K562 (cell line): Measurements from ENCODE around the gene ATP6V0D1. TPM values are rescaled to one million over a fixed set of nuclear protein-coding genes. Genes with fewer than 3 reads are reported as not detected.

Experiments used
- ATAC-seq: fragments of 200-7000 bp; cut with Tn5 transposase; 3 replicates; pipeline ENCODE4 v1.9.1; 2020; ENCODE audit warnings: moderate library complexity
- BruUV-seq: library from RNA; stranded (reverse); fragments of 400-500 nt; replicated peaks from 2 replicates; lab custom pipeline; 2021; lab: Mats Ljungman, UMichigan
- CTCF ChIA-PET: fragments of 300-600 bp; formaldehyde crosslinking; extraction: SDS; loops from one replicate; lab custom pipeline; 2021; ENCODE audit warnings: low intra/inter-chr PET ratio; lab: Yijun Ruan, JAX
- POLR2A ChIA-PET: fragments of 300-600, 350-650 bp; sonication (Branson Sonifier 250); formaldehyde crosslinking; extraction: SDS; loops from one replicate; lab custom pipeline; 2021; ENCODE audit warnings: antibody characterized with exemption, inconsistent platforms; lab: Yijun Ruan, JAX
- DNase-seq, 4 experiments: peaks; one replicate each; pipeline versions ENCODE4 v3.0.0 to v3.0.0-alpha.2; 2011 to 2018; ENCODE audit warnings: low spot score in 3 of 4, mixed read lengths in 3 of 4; ENCODE audit errors: extremely low read depth in 1 of 4
- FAIRE-seq: peaks from 2 replicates; lab custom pipeline; 2011; peaks lifted over from hg19 to GRCh38; lab: Jason Lieb, UNC
- H2AFZ ChIP-seq: 2 replicates; pipeline ENCODE4 v1.6.0; 2011; ENCODE audit warnings: low read depth, low read length, control low read depth, inconsistent platforms
- H3K27ac ChIP-seq: fragments of 200-600 bp; 3 replicates; pipeline ENCODE4 v1.8.0; 2011; ENCODE audit warnings: low read depth, mild to moderate bottlenecking, control low read depth, inconsistent platforms, low read length, moderate library complexity, mixed read lengths; ENCODE audit errors: extremely low read depth
- H3K27me3 ChIP-seq, 2 experiments: fragments of 300-600 bp in 1 of 2; 2 replicates in 1 of 2; 3 replicates in 1 of 2; pipeline versions ENCODE4 v1.6.0 to v1.8.0; 2011; ENCODE audit warnings: inconsistent platforms in 2 of 2, low read length in 2 of 2, mild to moderate bottlenecking in 1 of 2, mixed read lengths in 1 of 2, moderate library complexity in 1 of 2; ENCODE audit not compliant: control insufficient read depth in 2 of 2, insufficient read depth in 2 of 2
- H3K36me3 ChIP-seq: fragments of 300-600 bp; 3 replicates; pipeline ENCODE4 v1.8.0; 2011; ENCODE audit warnings: mild to moderate bottlenecking, low read length, inconsistent platforms; ENCODE audit not compliant: control insufficient read depth, insufficient read depth
- H3K4me1 ChIP-seq, 2 experiments: fragments of 200-600 bp in 1 of 2; replicated peaks in 1 of 2; 2 replicates in 1 of 2; 3 replicates in 1 of 2; pipeline versions ENCODE4 v1.5.1 to v1.8.0; 2011; ENCODE audit warnings: inconsistent platforms in 2 of 2, low read length in 2 of 2, mild to moderate bottlenecking in 1 of 2, mixed read lengths in 1 of 2, moderate library complexity in 1 of 2; ENCODE audit not compliant: control insufficient read depth in 2 of 2, insufficient read depth in 2 of 2
- H3K4me2 ChIP-seq: 2 replicates; pipeline ENCODE4 v1.6.1; 2011; ENCODE audit warnings: low read length, control low read depth, inconsistent platforms, mixed read lengths; ENCODE audit not compliant: insufficient read depth
- H3K4me3 ChIP-seq: fragments of 200-600 bp; sonication (generic), shearing (Covaris generic); 2 replicates; pipeline ENCODE4 v1.5.1; 2016; ENCODE audit warnings: control low read depth, inconsistent platforms
- H3K79me2 ChIP-seq: fragments of 200-600 bp; 3 replicates; pipeline ENCODE4 v1.8.0; 2011; ENCODE audit warnings: low read length, inconsistent platforms; ENCODE audit not compliant: control insufficient read depth, insufficient read depth
- H3K9ac ChIP-seq, 2 experiments: 2 replicates each; pipeline versions ENCODE4 v1.6.0 to v1.6.1; 2011; ENCODE audit warnings: low read depth in 2 of 2, low read length in 2 of 2, control low read depth in 1 of 2, inconsistent platforms in 1 of 2, mild to moderate bottlenecking in 1 of 2, mixed read lengths in 1 of 2; ENCODE audit not compliant: insufficient read depth in 1 of 2
- H3K9me1 ChIP-seq: one replicate; pipeline ENCODE4 v1.6.0; 2011; ENCODE audit warnings: inconsistent platforms, mild to moderate bottlenecking, low read length, moderate library complexity; ENCODE audit not compliant: control insufficient read depth, insufficient read depth
- H3K9me3 ChIP-seq: replicated peaks from 2 replicates; pipeline ENCODE4 v1.5.1; 2011; ENCODE audit warnings: low read depth, low read length, inconsistent platforms; ENCODE audit not compliant: control insufficient read depth, insufficient read depth
- H4K20me1 ChIP-seq: replicated peaks from 2 replicates; pipeline ENCODE4 v1.6.1; 2011; ENCODE audit warnings: low read length, inconsistent platforms, mixed read lengths; ENCODE audit not compliant: control insufficient read depth, insufficient read depth
- DACH1 ChIP-seq: fragments of 450-650 bp; IDR thresholded peaks from 2 replicates; pipeline ENCODE4 v1.6.1; 2018; ENCODE audit not compliant: partially characterized antibody
- ELF4 ChIP-seq: fragments of 450-650 bp; formaldehyde crosslinking; IDR thresholded peaks from 2 replicates; pipeline ENCODE4 v1.4.0; 2022; ENCODE audit warnings: missing genetic modification characterization
- FOXJ2 ChIP-seq: fragments of 200-800 bp; sonication (Bioruptor generic); IDR thresholded peaks from 2 replicates; pipeline ENCODE4 v1.6.1; 2016; ENCODE audit warnings: missing genetic modification characterization, missing compliant biosample characterization
- GABPB1 ChIP-seq: sonication (generic); formaldehyde crosslinking; IDR thresholded peaks from 2 replicates; pipeline ENCODE4 v1.8.0; 2022; ENCODE audit warnings: mild to moderate bottlenecking, missing genetic modification reagents
- IRF2 ChIP-seq: sonication (generic); formaldehyde crosslinking; IDR thresholded peaks from 2 replicates; pipeline ENCODE4 v1.8.1; 2022; ENCODE audit warnings: mild to moderate bottlenecking, missing genetic modification reagents
- MAFK ChIP-seq: IDR thresholded peaks from 2 replicates; pipeline ENCODE4 v1.6.1; 2011; ENCODE audit warnings: low read length, improper control_type of control experiment
- MEIS2 ChIP-seq: fragments of 450-650 bp; IDR thresholded peaks from 2 replicates; pipeline ENCODE4 v1.6.1; 2014; ENCODE audit warnings: mild to moderate bottlenecking; ENCODE audit not compliant: partially characterized antibody
- MTA3 ChIP-seq: fragments of 450-650 bp; formaldehyde crosslinking; IDR thresholded peaks from 2 replicates; pipeline ENCODE4 v1.6.1; 2017; ENCODE audit warnings: mild to moderate bottlenecking, borderline replicate concordance
- ZNF699 ChIP-seq: fragments of 250-450 bp; sonication (Bioruptor Pico); IDR thresholded peaks from 2 replicates; pipeline ENCODE4 v1.8.0; 2021; ENCODE audit warnings: mild to moderate bottlenecking, moderate library complexity; ENCODE audit not compliant: insufficient replicate concordance
- WGBS: fragments of 100-300 bp; shearing (Covaris generic); methylation state at CpG from one replicate; pipeline ENCODE4 v1.1.6; 2016; ENCODE audit warnings: low coverage, mixed read lengths; ENCODE audit not compliant: insufficient coverage; ENCODE audit errors: missing lambda C conversion rate; 5-methylcytosine and 5-hydroxymethylcytosine counted together
- in situ Hi-C: fragments of 300-500 bp; cut with MboI; formaldehyde crosslinking; loops from 4 replicates; pipeline ENCODE4 v1.15.0; 2018; ENCODE audit warnings: inconsistent platforms, mixed read lengths
- intact Hi-C: fragments of 100-400 bp; cut with micrococcal nuclease; formaldehyde crosslinking; loops from 2 replicates; pipeline ENCODE4 v1.14.2; 2022
- polyA plus RNA-seq, 8 experiments: library from polyadenylated mRNA; depleted of rRNA in 4 of 8; stranded (reverse) in 5 of 8; unstranded in 3 of 8; fragments of >200 nt; fragmentation: Nextera tagmentation in 2 of 8; fragmentation: Illumina TruSeq in 1 of 8; extraction: Ambion mirVana in 2 of 8; extraction: Trizol in 1 of 8; gene quantifications; 2 replicates each; pipeline versions ENCODE4 v1.2.1 to v1.2.3, GENCODE V29; 2011 to 2014; ENCODE audit warnings: inconsistent platforms in 1 of 8, missing spikeins in 1 of 8
- total RNA-seq, 7 experiments: library from RNA; depleted of rRNA in 6 of 7; stranded (reverse); fragments of >200 nt in 6 of 7; fragmentation: Illumina TruSeq in 2 of 7; extraction: Trizol in 2 of 7; gene quantifications; 2 replicates each; pipeline versions ENCODE4 v1.2.1 to v1.2.3, GENCODE V29; 2011 to 2021; ENCODE audit warnings: low replicate concordance in 1 of 7
- TF ChIP-seq, protein P1 (sequence below): sonication (generic); formaldehyde crosslinking; IDR thresholded peaks from 2 replicates; pipeline ENCODE4 v1.8.0; 2022; ENCODE audit warnings: missing genetic modification reagents, mild to moderate bottlenecking, moderate library complexity, borderline replicate concordance
- TF ChIP-seq, protein P2 (sequence below): fragments of 250-450 bp; sonication (Bioruptor Pico); IDR thresholded peaks from 2 replicates; pipeline ENCODE4 v1.5.1; 2021; ENCODE audit warnings: mild to moderate bottlenecking
- TF ChIP-seq, protein P3 (sequence below): sonication (generic); formaldehyde crosslinking; IDR thresholded peaks from 2 replicates; pipeline ENCODE4 v1.8.0; 2022; ENCODE audit warnings: mild to moderate bottlenecking, missing genetic modification reagents
- TF ChIP-seq, protein P4 (sequence below): sonication (generic); IDR thresholded peaks from 2 replicates; pipeline ENCODE4 v1.6.1; 2016

ATP6V0D1 gene
- total and polyA plus RNA-seq, 9 of the 15 experiments (the other 6 are each of a cell fraction or from before 2014, with no cell fraction given) = 23.2 to 69.7 (median 45.6) TPM

DNA sequence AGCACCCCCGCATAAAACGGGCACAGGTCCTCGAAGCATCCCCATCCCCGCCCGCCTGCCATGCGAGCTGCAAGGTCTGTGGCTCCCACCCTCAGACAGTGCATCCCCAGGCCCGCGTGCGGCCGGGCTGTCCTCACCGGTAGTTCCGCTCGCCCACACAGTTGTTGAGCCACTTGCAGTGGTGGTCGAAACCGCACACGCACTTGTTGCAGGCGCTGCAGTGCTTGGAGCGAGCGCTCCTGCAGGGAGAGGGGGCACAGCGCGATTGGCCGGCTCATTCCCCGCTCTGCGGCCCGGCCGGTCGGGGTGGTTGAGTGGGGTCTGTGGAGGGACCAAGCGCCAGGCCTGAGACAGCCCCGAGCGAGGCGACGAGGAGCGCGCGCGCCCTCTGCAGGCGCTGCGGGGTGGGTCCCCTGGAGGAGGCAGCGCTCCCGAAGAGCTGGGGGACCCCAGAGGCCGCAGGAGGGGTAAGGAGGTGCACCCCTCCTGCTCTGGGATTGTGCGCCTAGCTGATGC is 81.7 kb downstream of the ATP6V0D1 start (continued):
- TF ChIP-seq GABPB1 (CRISPR knock-in tag) (peak; percentile 56; the same call in 1 of the 2 replicates), MAFK (no peak), MTA3 (0 out of 2 replicates have a peak, but pooled peaks have one; percentile 36), ZNF699 (CRISPR knock-in tag) (no peak)
- TF ChIP-seq, protein P1, sequence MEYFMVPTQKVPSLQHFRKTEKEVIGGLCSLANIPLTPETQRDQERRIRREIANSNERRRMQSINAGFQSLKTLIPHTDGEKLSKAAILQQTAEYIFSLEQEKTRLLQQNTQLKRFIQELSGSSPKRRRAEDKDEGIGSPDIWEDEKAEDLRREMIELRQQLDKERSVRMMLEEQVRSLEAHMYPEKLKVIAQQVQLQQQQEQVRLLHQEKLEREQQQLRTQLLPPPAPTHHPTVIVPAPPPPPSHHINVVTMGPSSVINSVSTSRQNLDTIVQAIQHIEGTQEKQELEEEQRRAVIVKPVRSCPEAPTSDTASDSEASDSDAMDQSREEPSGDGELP (CRISPR knock-in tag) = peak; percentile 64; the same call in 1 of the 2 replicates

DNA sequence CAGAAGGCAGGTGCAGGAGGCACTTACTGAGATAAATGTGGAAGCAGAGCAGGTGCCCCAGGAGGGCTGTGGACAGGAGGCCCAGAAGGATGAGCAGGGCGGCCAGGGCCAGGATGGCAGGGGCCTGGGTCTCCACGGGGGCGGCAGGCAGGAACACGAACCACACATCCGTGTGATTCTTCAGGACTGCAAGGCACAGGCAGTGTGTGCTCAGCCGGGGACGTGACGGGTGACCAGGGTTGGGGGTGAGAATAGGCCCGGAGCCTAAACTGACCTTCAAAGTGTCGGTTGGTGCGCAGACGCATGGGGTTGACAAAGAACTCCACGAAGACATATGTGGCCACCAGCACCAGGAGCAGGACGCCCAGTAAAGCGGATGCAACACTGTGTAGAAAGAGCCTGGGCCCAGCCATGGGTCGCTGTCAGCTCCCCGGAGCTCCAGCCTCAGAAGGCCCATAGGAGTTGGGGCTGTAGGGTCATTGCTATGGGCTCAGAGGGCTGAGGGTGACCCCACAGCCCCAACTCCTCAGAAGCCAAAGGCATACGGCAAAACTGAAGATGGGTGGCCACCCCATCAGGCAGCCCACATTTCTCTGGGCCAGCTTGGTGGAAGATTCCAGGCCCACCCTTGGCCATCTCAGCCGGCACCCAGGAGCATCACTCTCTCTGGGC is 82.3 kb downstream of the ATP6V0D1 start:
- Histone ChIP-seq H3K4me2 (no peak overlapping the region), H4K20me1 (no peaks in the 10 kb centered on the region), H3K4me1 (peaks cover 19 to 70% of the 10 kb centered on the region in 2 experiments), H3K79me2 (no peaks in the 10 kb centered on the region), H3K27me3 (peaks cover 2 to 13% of the 10 kb centered on the region in 2 experiments; a peak in 2 of 5 replicates), H3K9me1 (no peaks in the 10 kb centered on the region), H2AFZ (no peak overlapping the region), H3K4me3 (no peak overlapping the region), H3K27ac (no peak overlapping the region), H3K9ac (peak overlapping the region in 1 of 2 experiments; percentile 18; a peak in 2 of 4 replicates), H3K9me3 (no peaks in the 10 kb centered on the region), H3K36me3 (no peaks in the 10 kb centered on the region)
- whole genome bisulfite sequencing = 64% methylated on average over 19 of the region's 19 CpGs
- ChIA-PET POLR2A (interaction anchor here (0.6 to 1.6 kb wide), 2 partner anchors 138 to 445 kb away, joined by 3 to 4 read pairs; no protein-coding TSS in a partner anchor), CTCF (interaction anchor here (2.0 to 2.5 kb wide), 2 partner anchors 119 to 138 kb away, joined by 9 read pairs; partner anchors contain the start of gene PLEKHG4)
- no peak for ATAC-seq
- no TSS peak for BruUV-seq
- TF ChIP-seq, protein P2, sequence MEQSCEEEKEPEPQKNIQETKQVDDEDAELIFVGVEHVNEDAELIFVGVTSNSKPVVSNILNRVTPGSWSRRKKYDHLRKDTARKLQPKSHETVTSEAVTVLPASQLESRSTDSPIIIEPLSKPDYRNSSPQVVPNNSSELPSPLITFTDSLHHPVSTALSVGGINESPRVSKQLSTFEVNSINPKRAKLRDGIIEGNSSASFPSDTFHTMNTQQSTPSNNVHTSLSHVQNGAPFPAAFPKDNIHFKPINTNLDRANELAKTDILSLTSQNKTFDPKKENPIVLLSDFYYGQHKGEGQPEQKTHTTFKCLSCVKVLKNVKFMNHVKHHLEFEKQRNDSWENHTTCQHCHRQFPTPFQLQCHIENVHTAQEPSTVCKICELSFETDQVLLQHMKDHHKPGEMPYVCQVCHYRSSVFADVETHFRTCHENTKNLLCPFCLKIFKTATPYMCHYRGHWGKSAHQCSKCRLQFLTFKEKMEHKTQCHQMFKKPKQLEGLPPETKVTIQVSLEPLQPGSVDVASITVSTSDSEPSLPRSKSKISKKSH (CRISPR knock-in tag) = no peak
- TF ChIP-seq, protein P3, sequence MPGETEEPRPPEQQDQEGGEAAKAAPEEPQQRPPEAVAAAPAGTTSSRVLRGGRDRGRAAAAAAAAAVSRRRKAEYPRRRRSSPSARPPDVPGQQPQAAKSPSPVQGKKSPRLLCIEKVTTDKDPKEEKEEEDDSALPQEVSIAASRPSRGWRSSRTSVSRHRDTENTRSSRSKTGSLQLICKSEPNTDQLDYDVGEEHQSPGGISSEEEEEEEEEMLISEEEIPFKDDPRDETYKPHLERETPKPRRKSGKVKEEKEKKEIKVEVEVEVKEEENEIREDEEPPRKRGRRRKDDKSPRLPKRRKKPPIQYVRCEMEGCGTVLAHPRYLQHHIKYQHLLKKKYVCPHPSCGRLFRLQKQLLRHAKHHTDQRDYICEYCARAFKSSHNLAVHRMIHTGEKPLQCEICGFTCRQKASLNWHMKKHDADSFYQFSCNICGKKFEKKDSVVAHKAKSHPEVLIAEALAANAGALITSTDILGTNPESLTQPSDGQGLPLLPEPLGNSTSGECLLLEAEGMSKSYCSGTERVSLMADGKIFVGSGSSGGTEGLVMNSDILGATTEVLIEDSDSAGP (CRISPR knock-in tag) = no peak
- TF ChIP-seq ELF4 (CRISPR knock-in tag) (no peak), IRF2 (CRISPR knock-in tag) (0 out of 2 replicates have a peak, but pooled peaks have one; percentile 43), FOXJ2 (tag) (no peak), DACH1 (no peak), MEIS2 (no peak)
- TF ChIP-seq, protein P4, sequence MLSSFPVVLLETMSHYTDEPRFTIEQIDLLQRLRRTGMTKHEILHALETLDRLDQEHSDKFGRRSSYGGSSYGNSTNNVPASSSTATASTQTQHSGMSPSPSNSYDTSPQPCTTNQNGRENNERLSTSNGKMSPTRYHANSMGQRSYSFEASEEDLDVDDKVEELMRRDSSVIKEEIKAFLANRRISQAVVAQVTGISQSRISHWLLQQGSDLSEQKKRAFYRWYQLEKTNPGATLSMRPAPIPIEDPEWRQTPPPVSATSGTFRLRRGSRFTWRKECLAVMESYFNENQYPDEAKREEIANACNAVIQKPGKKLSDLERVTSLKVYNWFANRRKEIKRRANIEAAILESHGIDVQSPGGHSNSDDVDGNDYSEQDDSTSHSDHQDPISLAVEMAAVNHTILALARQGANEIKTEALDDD = no peak
- DNase-seq = no peak
- in situ Hi-C loops (no loop called here), intact Hi-C loops (loop anchor here (5.0 to 10.0 kb wide), 2 partner anchors 54 to 136 kb away; no protein-coding TSS in a partner anchor)
- FAIRE-seq = peak; percentile 11
